ENCODE data around the gene SSBP2.

GRCh38 chr5:81718300-81718699, 32.6 kb downstream of the SSBP2 start:
- TF ChIP-seq, protein P1, sequence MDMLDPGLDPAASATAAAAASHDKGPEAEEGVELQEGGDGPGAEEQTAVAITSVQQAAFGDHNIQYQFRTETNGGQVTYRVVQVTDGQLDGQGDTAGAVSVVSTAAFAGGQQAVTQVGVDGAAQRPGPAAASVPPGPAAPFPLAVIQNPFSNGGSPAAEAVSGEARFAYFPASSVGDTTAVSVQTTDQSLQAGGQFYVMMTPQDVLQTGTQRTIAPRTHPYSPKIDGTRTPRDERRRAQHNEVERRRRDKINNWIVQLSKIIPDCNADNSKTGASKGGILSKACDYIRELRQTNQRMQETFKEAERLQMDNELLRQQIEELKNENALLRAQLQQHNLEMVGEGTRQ (IDR thresholded peaks at IDR 0.05; ENCODE audit: low read length) = no peak
- TF ChIP-seq ATF3 (IDR thresholded peaks at IDR 0.05; ENCODE audit: insufficient read depth, low read depth, low read length) (no peak), SP1 (IDR thresholded peaks at IDR 0.05; ENCODE audit: low read depth, low read length) (no peak), CEBPB (IDR thresholded peaks at IDR 0.05; ENCODE audit: low read depth, low read length) (no peak), TAF1 (IDR thresholded peaks at IDR 0.05; ENCODE audit: low read depth, low read length) (no peak)
